DMS153 (cell line): ENCODE data around the gene SLC8A3.

ENCODE experiments used
- DNase-seq: peaks from one replicate; lab custom pipeline; 2025; lab: John Stamatoyannopoulos, UW

Gene SLC8A3

GRCh38 chr14:70067810-70068209 is 120.9 kb downstream of the SLC8A3 start:
- DNase-seq = no peak

DNA sequence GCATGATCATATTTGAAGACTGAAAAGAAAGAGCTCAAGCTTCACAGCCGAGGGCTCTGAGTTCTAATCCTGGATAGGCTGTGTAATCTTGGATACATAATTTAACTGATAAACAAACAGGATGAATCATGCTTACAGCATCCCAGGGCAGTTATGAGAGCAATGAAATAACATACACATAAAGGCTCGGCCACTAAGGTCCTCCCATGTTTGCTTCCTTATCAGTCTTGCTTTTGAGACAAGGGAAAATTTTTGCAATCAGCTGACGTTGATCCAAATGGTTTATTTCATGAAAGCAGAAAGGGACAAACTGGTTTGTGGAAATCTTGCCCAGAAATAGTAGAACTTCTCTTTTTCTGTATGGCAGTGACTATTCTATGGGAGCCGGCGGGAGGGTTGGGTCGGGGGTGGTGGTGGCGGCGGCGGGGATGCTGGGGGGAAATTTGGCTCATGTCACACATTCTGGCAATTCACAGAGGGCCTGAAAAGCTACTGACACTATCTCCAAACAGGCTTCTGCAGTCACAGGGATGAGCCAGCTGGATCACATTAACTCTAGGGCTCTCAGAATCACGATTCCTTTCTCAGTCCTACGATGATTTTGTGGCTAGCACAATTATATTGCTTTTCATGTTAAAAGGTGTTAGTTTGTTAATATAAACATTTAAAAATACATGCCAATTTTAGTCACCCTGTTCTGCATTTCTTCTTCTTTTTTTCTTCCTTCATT is 124.5 kb downstream of the SLC8A3 start:
- no peak for DNase-seq

DNA sequence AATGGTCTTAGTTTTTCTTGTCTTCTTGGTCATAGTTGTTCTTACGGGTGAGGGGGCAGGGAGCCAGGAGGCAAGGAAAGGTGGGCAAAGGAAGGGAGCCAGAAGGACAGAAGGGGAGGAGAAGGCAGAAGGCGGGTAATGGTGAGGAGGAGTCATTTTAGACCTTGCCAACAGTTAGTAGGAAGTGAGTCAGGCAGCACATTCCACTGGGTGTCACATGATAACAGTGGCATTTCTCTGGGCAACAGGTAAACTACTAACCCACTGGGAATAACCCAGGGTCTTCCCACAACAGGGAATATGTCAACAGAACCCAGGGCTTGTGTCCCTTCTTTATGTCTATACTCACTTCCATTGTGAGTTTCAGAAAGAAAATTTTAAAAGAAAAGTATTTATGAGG is 127.6 kb downstream of the SLC8A3 start:
- no peak for DNase-seq

GRCh38 chr14:70059545-70059944 is 129.2 kb downstream of the SLC8A3 start:
- no peak for DNase-seq

DNA sequence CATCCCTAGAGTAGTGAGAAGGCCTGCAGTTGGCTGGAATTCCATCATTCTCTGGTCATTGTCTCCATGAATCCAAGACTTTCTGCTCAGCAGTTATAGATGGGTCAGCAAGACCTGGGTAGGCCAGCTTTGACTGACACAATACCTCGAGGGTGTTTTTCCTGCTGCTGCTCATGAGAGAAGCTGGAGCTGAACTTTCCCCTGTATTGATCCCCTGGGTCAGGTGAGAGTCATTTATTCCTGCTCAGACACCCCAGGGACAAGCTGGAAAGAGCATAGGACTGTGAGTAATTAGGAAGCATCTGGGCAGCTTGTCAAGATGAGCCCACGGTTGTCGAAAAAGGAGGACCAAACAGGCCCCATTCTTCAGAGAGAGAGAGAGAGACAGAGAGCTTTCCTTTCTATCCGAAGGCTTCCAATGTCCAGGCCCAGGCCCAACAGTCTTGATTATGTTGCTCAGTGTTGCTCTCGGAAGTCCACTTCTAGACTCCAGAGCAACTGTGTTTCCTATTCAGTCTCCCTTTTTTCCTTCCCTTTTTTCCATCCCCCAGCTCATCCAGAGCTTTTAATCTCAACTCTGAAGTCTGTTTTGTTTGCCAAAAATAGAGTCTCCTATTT is 131.1 kb downstream of the SLC8A3 start:
- no peak for DNase-seq

DNA sequence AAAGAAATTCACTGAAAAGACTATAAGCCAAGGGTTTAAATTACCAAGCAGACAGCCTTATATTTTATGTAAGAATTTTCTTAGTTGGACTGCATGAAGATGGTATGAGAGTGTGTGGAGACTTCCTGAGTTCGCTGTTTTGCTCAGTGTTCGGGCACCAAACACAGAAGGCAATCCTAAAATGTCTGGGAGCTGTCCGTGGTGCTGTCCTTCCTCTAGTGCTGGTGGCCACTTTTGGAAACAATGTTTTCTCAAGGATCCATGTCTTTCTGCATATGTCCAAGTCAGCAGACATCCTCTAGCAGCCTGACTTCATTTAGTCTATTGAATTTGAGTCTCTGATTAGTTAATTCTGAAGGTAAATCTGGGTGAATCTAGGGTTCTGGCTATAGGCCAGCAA is 135.8 kb downstream of the SLC8A3 start:
- DNase-seq = no peak

- DNase-seq = no peak
Measured at GRCh38 chr14:70050136-70050535, 138.6 kb downstream of the SLC8A3 start.

GRCh38 chr14:70049605-70050004 is 139.1 kb downstream of the SLC8A3 start:
- no peak for DNase-seq

DNA sequence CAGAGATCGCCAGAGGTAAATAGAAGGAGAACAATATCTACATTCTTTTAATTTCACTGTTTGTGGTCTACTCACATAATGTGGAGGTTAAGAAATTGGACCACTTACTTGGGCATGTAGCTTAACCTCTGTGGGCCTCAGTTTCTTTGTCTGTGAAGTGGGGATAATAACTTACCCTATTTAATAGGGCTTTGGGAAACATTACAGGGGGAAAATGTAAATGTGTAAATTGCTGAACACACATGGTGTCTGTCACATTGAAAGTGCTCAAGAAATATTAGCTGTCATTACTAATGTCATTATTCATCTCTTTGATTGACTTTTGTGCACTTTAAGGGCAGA is 140.5 kb downstream of the SLC8A3 start:
- DNase-seq = no peak

- DNase-seq = no peak
Measured at GRCh38 chr14:70047598-70048312, 141.0 kb downstream of the SLC8A3 start.

DNA sequence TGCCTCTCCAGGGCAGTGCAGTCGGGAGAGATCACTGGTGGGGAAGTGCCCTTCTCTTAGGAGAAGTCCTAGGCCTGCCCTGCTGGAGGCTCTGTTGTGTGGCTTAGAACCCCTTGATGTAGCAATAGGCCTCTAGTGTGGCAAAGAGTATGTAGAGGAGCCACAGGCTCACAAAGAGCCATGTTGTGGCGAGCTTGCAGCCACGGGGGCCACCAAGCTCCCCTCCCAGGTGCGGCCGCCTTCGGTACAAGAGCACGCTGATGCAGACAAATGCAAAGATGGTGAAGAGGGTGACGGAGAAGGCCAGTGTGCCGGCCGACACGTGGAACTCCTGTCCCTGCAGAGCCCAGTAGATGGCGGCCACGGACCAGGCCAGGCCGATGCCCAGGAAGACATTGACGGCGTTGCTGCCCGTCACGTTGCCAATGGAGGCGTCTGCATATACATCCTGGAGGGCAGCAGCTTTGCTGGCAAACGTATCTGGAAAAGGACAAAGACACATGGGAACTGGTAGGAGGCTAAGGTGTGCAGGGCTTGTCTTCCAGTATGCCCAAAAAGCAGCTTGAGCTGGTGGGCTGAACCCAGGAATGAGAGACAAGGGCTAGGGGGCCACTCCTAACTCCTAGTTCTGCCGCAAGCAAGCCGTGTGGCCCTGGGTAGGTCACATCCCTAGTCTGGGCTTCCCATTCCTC is 142.8 kb downstream of the SLC8A3 start:
- DNase-seq = peak; percentile 76

DNA sequence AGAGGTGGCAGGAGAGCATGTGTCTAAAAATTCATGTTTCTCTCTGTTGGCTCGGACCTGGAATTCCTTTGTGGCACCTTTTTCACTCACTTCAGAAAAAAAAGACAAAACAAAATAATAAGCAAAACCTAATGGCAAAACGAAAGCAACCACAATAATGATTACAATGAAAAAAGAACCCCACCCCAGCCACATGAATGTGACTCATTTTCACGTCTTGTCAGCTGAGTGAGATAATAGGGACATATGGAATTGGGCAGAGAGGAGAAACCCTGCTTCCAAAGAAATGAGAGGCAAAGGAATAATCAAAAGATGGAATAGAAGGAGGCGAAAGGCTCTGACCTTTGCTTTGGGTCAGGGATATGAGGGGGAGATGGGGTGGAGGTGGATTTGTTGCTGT is 143.4 kb downstream of the SLC8A3 start:
- DNase-seq = no peak

DNA sequence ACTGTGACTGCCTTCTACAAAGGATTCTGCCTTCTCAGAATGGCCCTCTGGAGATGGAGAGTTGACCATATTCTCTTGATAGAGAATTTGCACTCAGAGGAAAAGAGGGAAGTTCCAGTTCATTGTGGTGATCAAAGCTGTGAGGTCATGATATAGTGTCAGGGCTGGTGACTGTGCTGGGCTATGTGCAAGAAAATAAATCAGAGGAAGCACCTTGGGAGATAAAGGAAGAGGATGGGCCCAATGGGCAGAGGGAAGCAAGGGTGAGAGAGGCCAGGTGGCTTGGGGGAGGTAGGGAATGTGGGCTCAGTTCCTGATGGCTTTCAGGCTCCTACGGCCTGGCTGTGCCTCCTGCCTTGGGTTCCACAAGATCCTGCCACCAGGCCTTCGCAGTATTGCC is 145.8 kb downstream of the SLC8A3 start:
- DNase-seq = no peak

- no peak for DNase-seq
Measured at GRCh38 chr14:70036665-70037064, 152.1 kb downstream of the SLC8A3 start.

DNA sequence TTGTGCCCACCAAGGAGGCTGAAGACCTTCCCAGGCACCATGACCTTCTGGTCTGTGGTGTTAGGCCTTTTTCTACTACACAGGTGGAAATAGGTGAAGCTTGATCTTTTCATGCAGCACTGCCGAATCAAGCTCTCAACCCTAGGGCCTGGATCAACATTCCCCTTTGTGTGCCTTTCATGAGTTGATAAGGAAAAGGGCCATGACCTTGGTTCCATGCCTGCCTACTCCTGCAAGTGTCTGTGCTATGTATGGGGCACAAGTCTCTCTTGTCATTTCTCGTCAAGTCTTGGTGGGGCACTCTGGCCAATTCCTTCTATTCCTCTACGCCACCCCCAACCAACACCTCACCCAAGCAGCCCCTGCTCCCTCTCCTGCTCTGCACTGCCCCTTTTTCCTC is 154.5 kb downstream of the SLC8A3 start:
- DNase-seq = no peak

GRCh38 chr14:70033561-70033960 is 155.2 kb downstream of the SLC8A3 start:
- DNase-seq = no peak

DNA sequence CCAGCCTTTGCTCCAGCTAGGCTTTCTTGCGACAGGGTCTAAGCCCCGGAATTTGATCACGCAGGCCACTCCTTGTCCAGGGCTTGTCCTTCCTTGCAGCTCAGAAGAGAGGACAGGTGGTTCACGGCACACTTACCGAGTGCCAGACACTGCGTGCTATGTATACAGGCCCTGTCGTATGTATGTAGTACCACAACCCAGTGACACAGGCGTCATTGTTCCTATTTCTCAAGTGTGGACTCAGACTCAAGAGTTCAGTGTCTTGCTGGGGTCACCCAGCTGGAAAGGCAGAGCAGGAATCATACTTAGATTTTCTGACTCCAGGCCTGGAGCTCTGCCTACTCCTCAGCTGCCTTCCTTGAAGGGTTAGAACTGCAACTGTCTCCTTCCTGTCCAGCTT is 155.6 kb downstream of the SLC8A3 start:
- no peak for DNase-seq

DNA sequence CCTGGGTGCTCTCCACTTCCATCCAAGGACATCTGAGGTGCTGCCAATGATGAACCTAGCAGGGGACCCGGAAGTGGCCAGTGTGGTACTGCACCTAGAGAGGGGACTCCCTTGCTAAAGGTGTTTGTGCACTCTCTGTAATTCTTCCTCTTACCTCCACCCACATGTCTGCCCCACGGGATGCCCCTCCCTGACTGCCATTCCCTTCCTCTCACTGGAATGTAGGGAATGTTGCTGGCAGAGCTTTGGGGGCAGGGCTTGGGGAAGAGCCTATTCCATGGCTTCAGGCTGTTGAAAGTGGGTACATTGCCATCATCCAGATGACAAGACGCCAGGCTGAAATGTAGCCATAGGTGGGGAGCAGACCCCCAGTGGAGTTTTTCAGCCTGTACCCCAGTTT is 156.3 kb downstream of the SLC8A3 start:
- no peak for DNase-seq

- DNase-seq = no peak
Measured at GRCh38 chr14:70032016-70032415, 156.7 kb downstream of the SLC8A3 start.

DNA sequence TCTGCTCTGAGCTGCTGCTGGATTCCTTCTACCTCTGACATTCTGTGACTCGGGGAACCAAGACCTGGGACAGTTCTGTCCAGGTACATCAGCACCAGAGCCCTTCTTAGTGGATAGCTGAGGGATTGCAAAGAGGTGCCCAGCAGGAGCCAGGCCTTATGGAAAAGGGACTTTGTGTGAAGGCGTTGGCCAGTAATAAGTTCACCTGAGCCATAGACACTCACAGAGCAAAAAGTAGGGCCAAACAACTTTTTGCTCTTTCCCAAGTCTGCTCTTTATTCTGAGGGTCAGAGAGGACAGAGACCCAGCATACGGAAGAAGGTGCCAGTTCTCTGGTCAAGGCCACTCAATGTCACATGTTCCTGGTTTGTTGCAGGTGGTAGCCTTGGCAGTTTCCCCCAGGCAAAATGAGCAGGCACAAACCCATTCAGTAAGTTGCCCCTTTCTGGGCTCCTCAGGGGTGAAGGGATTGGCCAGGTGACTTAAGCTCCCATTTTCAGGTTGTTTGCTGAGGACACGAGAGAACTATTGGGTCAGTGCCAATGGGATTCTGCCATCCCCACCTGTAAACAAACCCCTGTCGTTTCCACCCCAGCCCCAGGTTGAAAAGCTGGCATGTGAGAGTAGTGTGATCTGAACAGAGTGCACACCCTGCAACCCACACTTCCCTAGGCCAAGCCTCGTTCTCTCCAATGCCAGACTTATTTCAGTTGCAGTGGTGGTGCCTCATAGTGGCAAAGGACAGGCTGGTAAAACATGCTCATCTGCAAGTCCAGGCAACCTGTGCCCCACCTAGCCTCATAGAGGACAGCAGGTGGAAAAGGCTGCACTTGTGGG is 159.2 kb downstream of the SLC8A3 start:
- no peak for DNase-seq

- peak; percentile 13 for DNase-seq
Measured at GRCh38 chr14:70027785-70028428, 160.8 kb downstream of the SLC8A3 start.
